Central memory CD4-positive, alpha-beta T cell (primary cell): ENCODE measurements around the gene GABRR2.

Source experiments
- DNase-seq: peaks from one replicate; pipeline ENCODE4 v3.0.0; 2022

GABRR2 gene

DNA sequence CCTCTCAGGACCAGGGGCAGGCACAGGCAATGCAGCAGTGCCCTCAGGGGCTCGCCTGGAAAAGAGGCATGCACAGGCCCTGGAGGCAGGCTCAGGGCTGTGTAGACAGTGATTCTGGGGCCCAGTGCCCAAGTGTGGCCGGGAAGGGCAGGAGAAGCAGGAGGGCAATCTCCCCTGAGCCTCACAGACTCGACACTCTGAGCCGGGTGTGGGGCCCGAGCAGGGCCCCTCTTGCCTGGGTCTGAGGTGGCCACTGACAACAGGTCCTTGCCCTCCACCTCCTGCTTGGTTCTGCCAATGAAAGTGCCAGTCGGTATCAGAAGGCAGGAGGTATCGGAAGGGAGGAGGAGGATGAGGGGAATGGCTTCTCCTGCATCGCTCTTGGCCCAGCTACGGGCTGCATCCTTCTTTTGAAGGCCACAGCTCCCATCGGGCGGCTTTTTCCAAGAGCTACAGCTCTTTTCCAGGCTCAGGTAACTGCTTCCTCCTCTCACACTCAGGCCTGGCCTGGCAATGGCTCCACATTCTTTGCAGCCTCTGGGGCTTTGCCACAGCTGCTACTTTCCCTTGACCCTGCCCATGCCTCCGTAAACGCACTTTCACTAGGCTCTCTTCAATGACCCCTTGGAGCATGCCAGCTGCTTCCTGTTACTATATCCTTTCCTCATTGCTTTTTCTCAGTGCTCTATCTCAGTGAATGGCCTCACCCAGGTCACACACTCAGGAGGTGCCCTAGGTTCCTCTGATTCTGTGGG lies 24.5 kb downstream of the GABRR2 start:
- DNase-seq = no peak

DNA sequence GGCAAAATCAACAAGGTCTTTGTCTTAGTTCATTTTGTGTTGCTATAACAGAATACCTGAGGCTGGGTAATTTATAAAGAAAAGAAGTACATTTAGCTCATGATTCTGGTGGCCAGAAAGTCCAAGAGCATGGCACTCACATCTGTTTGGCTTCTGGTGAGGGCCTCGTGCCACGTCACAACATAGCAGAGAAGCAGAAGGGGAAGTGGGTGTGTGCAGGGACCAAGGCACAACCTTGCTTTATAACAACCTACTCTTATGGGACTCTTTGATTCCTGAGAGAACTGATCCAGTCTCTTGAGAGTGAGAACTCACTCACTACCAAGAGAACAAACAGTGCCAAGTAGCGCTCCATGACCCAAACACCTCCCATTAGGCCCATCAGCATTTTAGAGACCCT lies 25.4 kb downstream of the GABRR2 start:
- no peak for DNase-seq

DNA sequence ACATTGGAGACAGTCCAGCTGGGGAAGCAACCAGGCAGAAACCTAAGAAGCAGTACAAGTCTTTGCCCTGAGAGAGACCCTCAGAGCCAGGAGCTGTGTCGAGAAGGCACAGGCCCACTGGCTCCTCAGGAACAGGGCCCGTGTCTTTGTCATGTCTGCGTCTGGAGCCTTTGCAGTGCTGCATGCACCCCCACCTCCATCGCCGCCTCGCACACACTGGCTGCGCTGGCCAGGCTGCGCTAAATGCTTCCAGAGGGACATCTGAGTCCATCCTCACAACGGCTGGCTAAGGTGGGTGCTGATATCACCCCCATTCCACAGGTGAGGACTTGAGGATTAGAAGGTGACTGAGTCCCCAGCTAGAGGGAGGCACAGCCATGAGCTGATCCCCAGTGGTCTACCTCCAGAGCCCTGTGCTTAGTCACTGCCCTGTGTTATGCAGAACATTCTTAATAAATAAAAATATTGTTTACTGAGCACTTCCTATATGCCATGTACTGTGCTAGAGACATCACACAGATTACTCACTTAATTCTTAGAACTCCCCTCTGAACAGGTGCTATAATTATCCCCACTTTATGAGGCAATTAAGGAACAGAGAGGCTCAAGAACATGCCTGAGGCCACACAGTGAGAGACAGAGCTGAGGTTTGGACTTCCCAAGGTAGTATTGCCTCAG lies 27.6 kb downstream of the GABRR2 start:
- DNase-seq = no peak

- DNase-seq = no peak
Observed at GRCh38 chr6:89286516-89286915, 28.6 kb downstream of the GABRR2 start.

GRCh38 chr6:89284963-89285735 lies 29.9 kb downstream of the GABRR2 start:
- no peak for DNase-seq

DNA sequence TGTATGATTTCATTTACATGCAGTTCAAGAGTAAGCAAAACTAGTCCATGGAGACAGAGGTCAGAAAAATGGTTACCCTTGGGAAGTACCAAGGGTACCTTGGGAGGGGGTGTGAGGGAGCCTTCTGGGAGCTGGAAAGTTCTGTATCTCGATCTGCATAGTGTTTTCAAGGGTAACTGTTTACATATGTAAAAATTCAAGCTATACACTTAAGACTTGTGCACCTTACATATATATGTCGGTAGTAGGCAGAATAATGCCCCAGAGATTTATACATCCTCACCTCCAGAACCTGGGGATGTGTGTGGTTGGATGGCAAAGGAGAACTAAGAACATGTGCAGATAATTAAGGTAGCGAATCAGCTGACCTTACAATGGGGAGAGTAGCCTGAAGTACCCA lies 31.0 kb downstream of the GABRR2 start:
- no peak for DNase-seq

- no peak for DNase-seq
Observed at GRCh38 chr6:89282749-89283148, 32.4 kb downstream of the GABRR2 start.

DNA sequence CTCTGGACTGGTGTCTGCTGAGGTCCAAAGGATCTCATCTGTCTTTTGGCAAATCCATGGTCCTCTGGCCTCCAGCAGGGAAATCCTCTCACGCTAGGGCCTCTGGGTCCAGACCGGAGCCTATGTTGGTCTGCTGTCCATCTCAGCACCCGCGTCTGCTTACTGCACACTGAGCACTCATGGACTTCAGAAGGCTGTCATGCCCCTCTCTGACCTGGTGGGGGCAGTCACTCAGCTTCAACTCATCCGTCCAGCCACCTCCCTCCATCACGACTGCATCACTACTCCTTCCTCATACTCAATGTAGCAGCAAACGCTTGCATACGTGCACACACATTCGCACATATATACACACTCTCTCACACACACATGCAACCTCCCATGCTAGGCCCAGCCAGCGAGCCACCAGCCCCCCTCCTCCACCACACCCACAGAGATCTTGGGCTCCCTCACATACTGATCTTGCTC lies 33.3 kb downstream of the GABRR2 start:
- peak; percentile 30 for DNase-seq

DNA sequence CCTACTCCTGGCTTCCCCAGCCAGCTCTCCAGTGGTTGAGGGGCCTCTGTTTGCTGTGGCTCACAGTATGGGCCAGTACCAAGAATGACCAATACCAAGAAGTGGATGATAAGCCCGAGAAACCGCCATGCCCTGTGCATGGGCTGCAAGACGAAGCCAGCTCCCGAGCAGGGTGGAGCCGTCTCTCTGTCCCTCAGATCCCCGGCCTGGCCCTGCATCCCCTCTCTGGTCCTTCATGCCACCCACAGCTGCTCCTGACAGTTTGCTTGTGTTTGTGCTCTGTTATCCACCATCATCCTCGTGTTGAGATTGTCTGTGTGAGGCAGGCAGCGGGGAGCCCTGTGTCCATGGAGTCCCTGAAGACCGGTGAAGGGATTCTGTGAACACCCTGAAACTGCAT lies 36.1 kb downstream of the GABRR2 start:
- DNase-seq = no peak

DNA sequence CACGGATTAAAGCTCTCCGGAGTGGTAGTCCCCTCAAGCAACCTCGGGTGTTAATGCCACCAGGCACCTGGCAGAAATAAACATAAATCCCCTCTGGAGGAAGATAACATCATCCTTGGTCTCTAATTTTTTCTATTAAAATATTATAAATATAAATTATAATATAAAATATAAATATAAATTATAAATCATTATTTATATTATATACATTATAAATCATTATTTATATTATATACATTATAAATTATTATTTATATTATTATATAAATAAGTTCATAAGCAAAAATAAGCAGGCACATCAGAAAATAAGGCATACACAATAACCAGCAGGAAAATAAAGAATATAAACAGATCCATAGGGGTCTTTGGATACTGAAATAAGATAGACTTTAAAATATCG lies 39.2 kb downstream of the GABRR2 start:
- no peak for DNase-seq

DNA sequence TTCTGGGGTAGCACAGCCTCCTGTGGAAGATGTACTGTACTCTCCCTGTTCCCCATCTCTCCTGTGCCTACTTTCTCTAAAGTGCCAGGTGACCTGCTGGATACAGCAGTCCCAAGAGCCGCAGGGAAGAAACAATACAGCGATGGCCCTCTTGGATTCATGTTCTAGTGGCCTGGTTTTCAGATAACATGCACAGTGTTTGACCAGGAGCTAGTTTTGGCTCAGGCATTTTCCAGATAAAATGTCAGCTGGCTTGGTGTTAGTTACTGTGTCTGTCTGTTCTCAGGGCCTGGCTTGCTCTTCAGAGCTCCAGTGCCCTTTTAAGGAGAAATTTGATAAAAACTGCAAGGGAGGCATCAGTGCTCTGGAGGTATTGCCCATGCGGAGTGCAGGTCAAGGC lies 41.3 kb downstream of the GABRR2 start:
- DNase-seq = no peak

DNA sequence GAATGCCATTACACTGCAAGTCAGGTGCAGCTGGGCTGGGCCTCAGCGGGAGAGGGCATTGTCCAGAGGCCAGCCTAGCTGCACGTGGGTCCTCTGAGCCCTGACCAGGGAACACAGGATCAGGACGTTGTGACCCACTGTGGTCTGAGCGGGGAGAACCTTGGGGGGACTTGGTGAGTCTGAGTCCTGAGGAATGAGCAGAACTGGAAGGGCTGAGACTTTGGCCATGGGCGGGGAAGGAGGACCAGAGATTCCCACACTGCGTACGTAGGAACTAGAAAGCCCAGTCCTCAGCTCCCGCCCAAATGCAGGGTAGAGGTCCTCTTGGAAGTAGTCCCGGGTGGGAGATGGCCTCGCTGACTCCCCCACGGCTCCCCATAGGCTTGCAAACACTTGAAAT lies 42.5 kb downstream of the GABRR2 start:
- DNase-seq = no peak

- DNase-seq = no peak
Observed at GRCh38 chr6:89270951-89271721, 44.0 kb downstream of the GABRR2 start.

- no peak for DNase-seq
Observed at GRCh38 chr6:89269981-89270380, 45.1 kb downstream of the GABRR2 start.

DNA sequence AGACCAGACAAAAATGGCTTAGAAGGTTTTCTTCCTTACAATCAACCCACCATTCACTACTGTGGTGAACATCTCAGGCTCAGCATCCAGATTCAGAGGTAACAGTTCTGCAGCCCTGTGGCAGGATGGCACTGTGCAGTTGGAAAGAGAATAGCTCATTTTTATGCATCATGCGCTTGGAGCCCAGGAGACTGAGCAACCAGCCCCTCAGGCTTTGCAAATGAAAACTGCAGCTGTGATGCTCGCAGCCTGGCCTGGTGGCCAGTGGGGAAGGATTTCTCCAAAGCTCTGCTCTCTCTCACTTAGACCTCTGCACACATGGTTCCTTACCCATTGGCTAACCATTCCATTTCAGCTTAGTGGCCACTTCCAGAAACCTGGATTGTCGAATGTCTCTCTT lies 45.8 kb downstream of the GABRR2 start:
- DNase-seq = no peak

DNA sequence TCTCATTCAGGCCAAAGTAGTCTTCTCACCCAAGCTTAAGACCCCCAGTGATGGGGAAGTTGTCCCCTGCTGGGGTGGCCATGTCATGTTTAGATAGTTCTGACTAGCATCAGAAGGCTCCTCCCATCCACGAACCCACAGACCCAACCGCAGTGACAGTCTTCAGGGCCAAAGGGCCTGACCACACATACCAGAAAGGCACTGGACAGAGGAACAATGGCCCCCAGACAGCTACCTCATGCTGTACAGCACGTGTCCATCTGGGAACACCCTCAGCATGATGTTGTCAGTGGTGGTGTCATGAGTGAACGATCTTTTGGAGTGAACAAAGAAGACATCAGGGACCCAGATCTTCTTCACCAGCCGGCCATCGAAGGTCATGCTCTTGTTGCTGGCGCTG lies 46.3 kb downstream of the GABRR2 start:
- DNase-seq = no peak

- no peak for DNase-seq
Observed at GRCh38 chr6:89267918-89268317, 47.2 kb downstream of the GABRR2 start.

DNA sequence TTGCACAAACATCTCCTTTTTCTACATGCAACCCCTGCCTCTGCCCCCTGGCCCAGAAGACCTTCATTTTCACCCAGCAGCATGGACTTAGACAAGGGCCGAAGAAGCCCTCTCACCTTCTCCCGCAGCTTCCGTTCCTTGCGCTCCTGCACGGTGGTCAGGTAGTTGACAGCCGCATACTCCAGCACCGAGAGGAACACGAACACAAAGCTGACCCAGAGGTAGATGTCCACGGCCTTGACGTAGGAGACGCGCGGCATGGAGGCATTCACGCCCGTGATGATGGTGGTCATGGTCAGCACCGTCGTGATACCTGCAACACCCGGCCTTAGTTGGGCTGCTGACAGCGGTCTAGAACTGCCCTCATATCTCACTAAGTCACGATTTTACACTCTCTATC lies 50.8 kb downstream of the GABRR2 start:
- no peak for DNase-seq

DNA sequence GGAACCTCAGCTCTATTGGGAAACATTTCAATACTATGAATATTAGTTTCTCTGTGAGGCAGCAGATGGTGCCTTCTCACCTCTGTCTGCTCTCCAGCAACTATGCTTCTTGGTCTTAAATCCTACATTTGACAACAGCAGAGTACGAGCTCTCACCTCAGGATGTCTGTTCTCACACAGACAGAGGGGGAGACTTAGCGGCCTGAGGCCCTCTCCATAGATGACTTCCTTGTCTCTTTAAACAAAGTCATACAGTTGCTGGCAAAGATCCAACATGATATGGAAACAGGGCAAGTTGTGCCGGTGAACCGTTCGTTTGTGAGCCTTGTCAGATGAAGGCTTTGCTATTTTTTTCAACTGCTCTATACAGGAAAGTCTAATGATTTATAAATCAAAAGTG lies 54.3 kb downstream of the GABRR2 start:
- DNase-seq = no peak

- no peak for DNase-seq
Observed at GRCh38 chr6:89260310-89260709, 54.8 kb downstream of the GABRR2 start.

GRCh38 chr6:89258912-89259311 lies 56.2 kb downstream of the GABRR2 start:
- DNase-seq = no peak

GRCh38 chr6:89257781-89258180 lies 57.3 kb downstream of the GABRR2 start:
- DNase-seq = no peak

- DNase-seq = no peak
Observed at GRCh38 chr6:89257346-89257745, 57.8 kb downstream of the GABRR2 start.
